ENCODE measurements around the gene PRPF18.

GRCh38 chr10:13659887-13660550 is 73.3 kb downstream of the PRPF18 start:
- peak; percentile 76 for TF ChIP-seq CTCF (IDR thresholded peaks at IDR 0.05; ENCODE audit: poor library complexity, severe bottlenecking)
- TF ChIP-seq TAF1 (IDR thresholded peaks at IDR 0.05; ENCODE audit: low read depth): no peak
- TF ChIP-seq POLR2AphosphoS5 (IDR thresholded peaks at IDR 0.05): no peak
- TF ChIP-seq EP300 (conservative IDR thresholded peaks at IDR 0.05; ENCODE audit: poor library complexity, severe bottlenecking): no peak
- TF ChIP-seq EZH2 (IDR thresholded peaks at IDR 0.05; ENCODE audit: borderline replicate concordance, insufficient read depth, low read length, poor library complexity, severe bottlenecking): no peak
- peak; percentile 78 for TF ChIP-seq SMC3 (conservative IDR thresholded peaks at IDR 0.05; ENCODE audit: poor library complexity)
- no peak for TF ChIP-seq REST (IDR thresholded peaks at IDR 0.05; ENCODE audit: borderline replicate concordance)
